Body of pancreas (tissue), 4 donors: Measurements from ENCODE around the gene BEST2.

Experiments
- POLR2A ChIP-seq, 3 donors: fragments of 450-650 bp; IDR thresholded peaks; one replicate each; pipeline ENCODE4 v1.6.1; 2016; ENCODE audit warnings: antibody characterized with exemption in 3 of 3, mild to moderate bottlenecking in 2 of 3
- TF ChIP-seq, protein P1 (sequence below), 7 experiments: fragments of 450-650 bp in 4 of 7; fragments of 200-600 bp in 3 of 7; sonication (generic) in 3 of 7; IDR thresholded peaks; one replicate each; pipeline ENCODE4 v1.5.1; 2016 to 2019; ENCODE audit warnings: antibody characterized with exemption in 7 of 7

DNA sequence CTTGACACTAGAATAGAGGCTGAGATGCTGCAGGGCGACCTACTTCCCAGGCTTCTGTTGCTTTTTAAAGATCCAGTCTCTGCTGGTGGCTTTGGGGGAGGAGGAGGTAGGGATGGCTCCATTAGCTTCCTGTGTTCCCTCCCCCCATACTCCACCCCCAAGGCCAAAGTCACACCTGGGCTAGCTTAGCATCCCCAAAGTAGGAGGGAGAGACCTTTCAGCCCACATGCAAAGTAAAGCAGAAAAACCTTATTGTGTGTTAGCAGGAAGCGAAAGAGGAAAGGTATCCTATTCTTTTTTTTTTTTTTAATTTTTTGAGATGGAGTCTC lies 24.6 kb upstream of the BEST2 start:
- no peak for TF ChIP-seq POLR2A (IDR thresholded peaks at IDR 0.05)
- TF ChIP-seq, protein P1, sequence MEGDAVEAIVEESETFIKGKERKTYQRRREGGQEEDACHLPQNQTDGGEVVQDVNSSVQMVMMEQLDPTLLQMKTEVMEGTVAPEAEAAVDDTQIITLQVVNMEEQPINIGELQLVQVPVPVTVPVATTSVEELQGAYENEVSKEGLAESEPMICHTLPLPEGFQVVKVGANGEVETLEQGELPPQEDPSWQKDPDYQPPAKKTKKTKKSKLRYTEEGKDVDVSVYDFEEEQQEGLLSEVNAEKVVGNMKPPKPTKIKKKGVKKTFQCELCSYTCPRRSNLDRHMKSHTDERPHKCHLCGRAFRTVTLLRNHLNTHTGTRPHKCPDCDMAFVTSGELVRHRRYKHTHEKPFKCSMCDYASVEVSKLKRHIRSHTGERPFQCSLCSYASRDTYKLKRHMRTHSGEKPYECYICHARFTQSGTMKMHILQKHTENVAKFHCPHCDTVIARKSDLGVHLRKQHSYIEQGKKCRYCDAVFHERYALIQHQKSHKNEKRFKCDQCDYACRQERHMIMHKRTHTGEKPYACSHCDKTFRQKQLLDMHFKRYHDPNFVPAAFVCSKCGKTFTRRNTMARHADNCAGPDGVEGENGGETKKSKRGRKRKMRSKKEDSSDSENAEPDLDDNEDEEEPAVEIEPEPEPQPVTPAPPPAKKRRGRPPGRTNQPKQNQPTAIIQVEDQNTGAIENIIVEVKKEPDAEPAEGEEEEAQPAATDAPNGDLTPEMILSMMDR (IDR thresholded peaks at IDR 0.05), result no peak
